NCI-H187 (cell line): Measurements from ENCODE around the gene APOA1.

ENCODE experiments used
- DNase-seq, 2 experiments: peaks; one replicate each; lab custom pipeline; 2025; lab: John Stamatoyannopoulos, UW

Gene APOA1

DNA sequence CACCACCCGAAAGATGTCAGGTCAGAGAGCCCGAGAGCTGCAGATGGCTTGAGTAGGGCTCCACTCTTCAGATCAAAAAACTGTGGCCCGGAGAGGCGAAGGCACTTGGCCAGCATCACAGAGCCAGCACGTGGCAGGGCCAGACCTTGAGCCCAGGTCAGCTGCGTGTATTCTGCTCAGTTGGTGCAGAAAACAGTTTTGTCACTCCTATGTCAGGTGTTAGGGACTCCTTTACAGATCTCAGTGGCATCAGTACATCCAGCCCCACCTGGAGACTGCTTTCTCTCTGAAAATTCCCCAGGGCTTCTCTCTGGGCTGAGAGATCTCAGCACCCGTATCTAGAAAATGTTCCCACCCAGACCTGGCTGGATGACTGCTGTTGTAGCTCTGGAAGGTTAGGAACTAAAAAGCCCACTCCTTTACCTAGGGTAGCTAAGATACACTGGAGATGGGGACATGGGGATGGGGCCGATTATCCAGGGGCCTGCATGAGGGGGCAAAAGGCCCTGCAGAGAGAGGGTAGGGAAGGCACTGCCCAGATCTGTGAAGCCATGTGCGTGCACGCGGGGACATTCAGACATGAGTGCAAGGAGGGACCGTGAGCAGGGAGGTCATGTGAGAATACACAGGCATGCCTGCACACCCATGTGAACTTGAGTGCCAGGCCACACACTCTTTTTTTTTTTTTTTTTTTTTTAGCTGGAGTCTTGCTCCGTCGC, 3.4 kb downstream of the APOA1 start:
- no peak for DNase-seq

- DNase-seq, result no peak
Observed at GRCh38 chr11:116833491-116833815, 4.0 kb downstream of the APOA1 start.

- no peak for DNase-seq
Observed at GRCh38 chr11:116832350-116833290, 4.8 kb downstream of the APOA1 start.

DNA sequence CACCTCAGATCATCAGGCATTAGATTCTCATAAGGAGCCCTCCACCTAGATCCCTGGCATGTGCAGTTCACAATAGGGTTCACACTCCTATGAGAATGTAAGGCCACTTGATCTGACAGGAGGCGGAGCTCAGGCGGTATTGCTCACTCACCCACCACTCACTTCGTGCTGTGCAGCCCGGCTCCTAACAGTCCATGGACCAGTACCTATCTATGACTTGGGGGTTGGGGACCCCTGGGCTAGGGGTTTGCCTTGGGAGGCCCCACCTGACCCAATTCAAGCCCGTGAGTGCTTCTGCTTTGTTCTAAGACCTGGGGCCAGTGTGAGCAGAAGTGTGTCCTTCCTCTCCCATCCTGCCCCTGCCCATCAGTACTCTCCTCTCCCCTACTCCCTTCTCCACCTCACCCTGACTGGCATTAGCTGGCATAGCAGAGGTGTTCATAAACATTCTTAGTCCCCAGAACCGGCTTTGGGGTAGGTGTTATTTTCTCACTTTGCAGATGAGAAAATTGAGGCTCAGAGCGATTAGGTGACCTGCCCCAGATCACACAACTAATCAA, 5.6 kb downstream of the APOA1 start:
- no peak for DNase-seq

DNA sequence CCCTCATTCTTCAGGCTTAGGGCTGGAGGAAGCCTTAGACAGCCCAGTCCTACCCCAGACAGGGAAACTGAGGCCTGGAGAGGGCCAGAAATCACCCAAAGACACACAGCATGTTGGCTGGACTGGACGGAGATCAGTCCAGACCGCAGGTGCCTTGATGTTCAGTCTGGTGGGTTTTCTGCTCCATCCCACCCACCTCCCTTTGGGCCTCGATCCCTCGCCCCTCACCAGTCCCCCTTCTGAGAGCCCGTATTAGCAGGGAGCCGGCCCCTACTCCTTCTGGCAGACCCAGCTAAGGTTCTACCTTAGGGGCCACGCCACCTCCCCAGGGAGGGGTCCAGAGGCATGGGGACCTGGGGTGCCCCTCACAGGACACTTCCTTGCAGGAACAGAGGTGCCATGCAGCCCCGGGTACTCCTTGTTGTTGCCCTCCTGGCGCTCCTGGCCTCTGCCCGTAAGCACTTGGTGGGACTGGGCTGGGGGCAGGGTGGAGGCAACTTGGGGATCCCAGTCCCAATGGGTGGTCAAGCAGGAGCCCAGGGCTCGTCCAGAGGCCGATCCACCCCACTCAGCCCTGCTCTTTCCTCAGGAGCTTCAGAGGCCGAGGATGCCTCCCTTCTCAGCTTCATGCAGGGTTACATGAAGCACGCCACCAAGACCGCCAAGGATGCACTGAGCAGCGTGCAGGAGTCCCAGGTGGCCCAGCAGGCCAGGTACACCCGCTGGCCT, 7.1 kb downstream of the APOA1 start:
- no peak for DNase-seq

GRCh38 chr11:116829525-116830183, 7.8 kb downstream of the APOA1 start, which contains the start of gene APOC3:
TSS of gene APOC3 (plus strand) at chr11:116829907. CDS start at chr11:116830583, 676 bp downstream.
- DNase-seq, result no peak

- no peak for DNase-seq
Observed at GRCh38 chr11:116828632-116829524, 8.5 kb downstream of the APOA1 start.

DNA sequence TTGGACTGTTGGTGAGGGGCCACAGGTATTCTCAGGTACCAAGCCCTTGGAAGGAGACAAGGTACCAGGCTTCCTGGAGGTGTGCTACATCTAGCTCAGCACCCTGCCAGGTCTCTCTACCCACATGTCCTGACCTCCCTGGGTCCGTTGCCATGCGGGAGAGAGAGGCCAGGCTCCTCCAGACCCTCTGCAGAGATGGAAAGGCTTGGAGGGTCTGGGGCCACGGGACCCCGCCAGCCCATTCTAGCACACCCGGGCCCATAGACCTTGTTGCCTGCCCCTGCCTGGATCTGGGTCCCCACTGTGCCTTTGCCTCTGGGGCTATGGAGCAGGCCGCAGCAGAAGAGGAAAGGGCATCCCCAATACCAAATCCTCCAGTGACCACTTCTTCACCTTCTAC, 10.0 kb downstream of the APOA1 start:
- DNase-seq, result no peak

- DNase-seq, result no peak
Observed at GRCh38 chr11:116826751-116827431, 10.5 kb downstream of the APOA1 start.

DNA sequence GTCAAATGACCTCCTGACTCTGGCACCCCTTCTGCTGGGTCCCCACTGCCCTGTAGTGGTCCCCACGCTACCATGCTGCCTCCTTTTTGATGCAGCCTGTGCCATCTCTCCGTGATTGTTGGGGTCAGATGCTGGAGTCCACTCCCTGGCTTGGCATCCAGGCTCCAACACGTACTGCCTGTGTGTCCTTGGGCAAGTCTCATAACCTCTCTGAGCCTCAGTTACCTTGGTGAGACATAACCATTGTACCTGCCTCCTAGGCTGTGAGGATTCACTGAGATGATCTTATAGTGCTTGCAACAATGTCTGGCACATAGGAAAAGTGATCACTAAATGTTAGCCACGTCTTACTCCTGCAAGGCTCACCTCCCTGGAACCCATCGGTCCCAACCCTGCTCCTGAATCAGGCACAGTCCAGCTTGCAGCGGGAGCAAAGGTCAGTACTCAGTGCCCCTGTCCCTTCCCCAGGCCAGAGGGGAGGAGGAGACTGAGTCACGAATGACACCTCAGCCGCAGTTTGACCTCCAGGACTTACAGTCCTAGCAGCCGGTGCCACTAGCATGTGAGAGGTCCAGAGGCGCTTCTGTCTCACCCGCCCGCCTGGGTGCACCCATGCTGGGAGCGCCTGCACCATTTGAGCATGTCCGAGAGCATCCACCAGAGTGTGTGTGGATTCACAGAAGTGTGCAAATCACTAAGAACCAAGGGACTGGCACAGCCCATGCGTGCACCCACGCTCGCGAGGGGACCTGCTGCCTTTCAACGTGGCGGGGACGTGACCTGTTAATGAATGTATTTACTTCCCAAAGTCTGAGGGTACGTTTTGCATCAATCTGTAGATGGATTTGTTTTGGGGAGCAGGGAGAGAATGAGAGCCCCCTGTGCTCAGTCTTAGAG, 11.3 kb downstream of the APOA1 start:
- DNase-seq, result no peak

- no peak for DNase-seq
Observed at GRCh38 chr11:116825434-116825833, 12.0 kb downstream of the APOA1 start.

DNA sequence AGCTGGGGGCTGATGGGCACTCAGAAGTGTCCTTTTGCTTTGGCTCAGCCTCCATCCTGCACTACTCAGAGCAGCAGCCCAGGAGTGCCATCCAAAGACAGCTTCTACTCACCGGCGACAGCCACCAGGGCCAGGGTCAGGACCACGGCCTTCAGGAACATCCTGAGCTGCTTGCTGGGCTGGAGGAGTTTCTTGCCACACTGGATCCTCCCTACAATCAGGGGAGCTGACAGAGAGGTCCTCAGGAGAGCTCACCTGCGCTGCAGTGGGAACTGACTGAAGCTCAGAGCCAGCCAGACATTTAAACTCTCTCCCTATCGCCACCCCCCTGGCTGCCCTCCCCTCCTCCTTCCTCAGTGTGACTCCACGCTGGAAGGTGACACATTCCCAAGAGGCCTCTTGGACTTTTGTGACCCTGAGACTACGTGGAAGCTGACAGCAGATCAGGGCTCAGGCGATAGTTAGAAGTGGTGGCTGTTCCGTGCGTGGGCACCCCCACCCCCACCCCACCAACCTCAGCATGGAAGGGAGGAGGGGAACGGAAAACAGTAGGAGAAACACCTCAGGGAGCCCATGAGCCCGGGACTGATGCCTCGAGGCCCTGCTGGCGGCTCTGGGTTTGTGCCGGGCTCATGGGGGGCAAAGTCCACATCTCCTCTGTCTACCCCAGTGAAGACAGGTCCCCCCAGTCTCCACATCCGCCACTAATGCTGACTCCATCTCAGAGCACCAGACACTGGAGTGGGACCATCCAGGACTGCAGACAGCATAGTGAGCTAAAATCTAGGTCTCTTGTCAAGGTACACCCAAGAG, 14.2 kb downstream of the APOA1 start, which contains the start of gene APOA4:
Gene APOA4 (minus strand): TSS at position 274 of the 813 bp plus-strand sequence. CDS start 113 bp downstream, at position 161.
- DNase-seq, result no peak

DNA sequence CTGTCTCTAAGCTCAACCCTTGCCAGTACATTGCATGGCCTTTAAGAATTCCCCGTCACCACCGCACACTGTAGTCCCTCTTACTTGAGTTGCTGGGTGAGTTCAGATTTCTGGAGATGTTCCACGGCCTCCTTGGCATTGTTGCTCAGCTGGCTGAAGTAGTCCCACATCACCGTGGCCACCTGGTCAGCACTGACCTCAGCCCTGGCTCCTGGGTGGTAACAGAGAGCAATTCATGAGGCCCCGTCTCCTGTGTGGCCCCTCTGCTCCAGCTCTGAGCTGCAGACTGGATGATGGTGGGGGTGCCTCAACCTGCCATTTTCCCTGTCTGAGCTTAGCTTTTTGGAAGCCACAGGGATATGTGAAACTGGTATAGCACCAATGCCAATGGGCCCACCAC, 14.8 kb downstream of the APOA1 start:
- no peak for DNase-seq

GRCh38 chr11:116821050-116821918, 16.1 kb downstream of the APOA1 start:
- DNase-seq, result no peak

- no peak for DNase-seq
Observed at GRCh38 chr11:116819049-116819448, 18.4 kb downstream of the APOA1 start.

GRCh38 chr11:116814502-116814901, 22.9 kb downstream of the APOA1 start:
- no peak for DNase-seq
